Measurements from ENCODE around the gene USP13.

DNA sequence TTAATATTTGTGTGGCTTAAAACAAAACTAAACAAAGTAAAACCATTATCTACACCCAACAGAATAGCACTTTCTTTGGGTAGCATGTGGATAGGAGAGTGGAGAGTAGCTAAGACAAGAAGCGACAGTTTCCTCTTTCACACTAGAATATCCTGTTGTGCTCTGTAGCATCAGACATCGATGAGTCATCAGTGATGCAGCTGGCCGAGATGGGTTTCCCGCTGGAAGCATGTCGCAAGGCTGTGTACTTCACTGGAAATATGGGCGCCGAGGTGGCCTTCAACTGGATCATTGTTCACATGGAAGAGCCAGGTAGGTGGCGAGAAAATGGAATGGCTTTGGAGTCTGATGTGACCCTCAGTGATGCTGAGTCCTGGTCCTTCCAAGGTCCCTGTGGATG, 108.1 kb downstream of the USP13 start:
- TF ChIP-seq POLR2AphosphoS5 (IDR thresholded peaks at IDR 0.05; ENCODE audit: low read depth, low read length): no peak
- TF ChIP-seq TAF1 (IDR thresholded peaks at IDR 0.05; ENCODE audit: low read depth, low read length): no peak

All from GM12891 (cell line).